H9 (cell line): Measurements from ENCODE around the gene JSRP1. TPM values are rescaled to one million over a fixed set of nuclear protein-coding genes. Genes with fewer than 3 reads are reported as not detected.

Experiments
- DNase-seq: peaks from one replicate; pipeline ENCODE4 v3.0.0-alpha.2; 2017
- H2AFZ ChIP-seq: one replicate; pipeline ENCODE4 v1.6.1; 2013; ENCODE audit warnings: mild to moderate bottlenecking, low read length, control low read depth, moderate library complexity
- H2AK5ac ChIP-seq: 2 replicates; pipeline ENCODE4 v1.6.1; 2013; ENCODE audit warnings: low read length, control low read depth, mixed read lengths; ENCODE audit not compliant: insufficient read length
- H2BK120ac ChIP-seq: one replicate; pipeline ENCODE4 v1.6.1; 2013; ENCODE audit warnings: low read depth, mild to moderate bottlenecking, low read length, control low read depth, inconsistent platforms; ENCODE audit not compliant: poor library complexity, severe bottlenecking
- H2BK12ac ChIP-seq: 2 replicates; pipeline ENCODE4 v1.6.1; 2013; ENCODE audit warnings: low read length, control low read depth, mixed read lengths, low read depth; ENCODE audit not compliant: insufficient read length
- H2BK15ac ChIP-seq: 2 replicates; pipeline ENCODE4 v1.6.1; 2013; ENCODE audit warnings: low read depth, low read length, control low read depth
- H2BK20ac ChIP-seq: one replicate; pipeline ENCODE4 v1.6.1; 2013; ENCODE audit warnings: low read depth, mild to moderate bottlenecking, low read length, control low read depth, inconsistent platforms; ENCODE audit not compliant: poor library complexity, severe bottlenecking
- H2BK5ac ChIP-seq: 2 replicates; pipeline ENCODE4 v1.6.1; 2013; ENCODE audit warnings: low read length, control low read depth, mixed read lengths; ENCODE audit not compliant: insufficient read length
- H3K14ac ChIP-seq: 2 replicates; pipeline ENCODE4 v1.6.1; 2013; ENCODE audit warnings: low read length, control low read depth; ENCODE audit not compliant: insufficient read depth
- H3K18ac ChIP-seq: 2 replicates; pipeline ENCODE4 v1.6.1; 2013; ENCODE audit warnings: low read depth, mild to moderate bottlenecking, mixed read lengths, low read length, control low read depth; ENCODE audit not compliant: insufficient read length
- H3K23ac ChIP-seq: 2 replicates; pipeline ENCODE4 v1.6.1; 2013; ENCODE audit warnings: low read length, control low read depth, mixed read lengths, low read depth; ENCODE audit not compliant: insufficient read length
- H3K23me2 ChIP-seq: 2 replicates; pipeline ENCODE4 v1.6.1; 2013; ENCODE audit warnings: low read depth, mild to moderate bottlenecking, mixed read lengths, low read length, control low read depth; ENCODE audit not compliant: insufficient read length, poor library complexity, severe bottlenecking
- H3K27ac ChIP-seq: 2 replicates; pipeline ENCODE4 v1.5.1; 2013; ENCODE audit warnings: low read length, control low read depth, mixed read lengths, low read depth; ENCODE audit not compliant: insufficient read length
- H3K27me3 ChIP-seq: 2 replicates; pipeline ENCODE4 v1.6.1; 2013; ENCODE audit warnings: low read length, control low read depth, inconsistent platforms; ENCODE audit not compliant: insufficient read depth
- H3K4ac ChIP-seq: 2 replicates; pipeline ENCODE4 v1.6.1; 2013; ENCODE audit warnings: low read depth, mild to moderate bottlenecking, control low read depth, inconsistent platforms, low read length, moderate library complexity
- H3K4me1 ChIP-seq: 2 replicates; pipeline ENCODE4 v1.6.1; 2013; ENCODE audit warnings: low read length, control low read depth, inconsistent platforms; ENCODE audit not compliant: insufficient read depth
- H3K4me2 ChIP-seq: 2 replicates; pipeline ENCODE4 v1.6.1; 2013; ENCODE audit warnings: low read length, control low read depth, mixed read lengths; ENCODE audit not compliant: insufficient read length, insufficient read depth
- H3K56ac ChIP-seq: 2 replicates; pipeline ENCODE4 v1.6.1; 2013; ENCODE audit warnings: low read depth, mild to moderate bottlenecking, mixed read lengths, low read length, control low read depth; ENCODE audit not compliant: insufficient read length
- H3K79me1 ChIP-seq: 2 replicates; pipeline ENCODE4 v1.6.1; 2013; ENCODE audit warnings: low read depth, mild to moderate bottlenecking, moderate library complexity, low read length, control low read depth, inconsistent platforms; ENCODE audit not compliant: insufficient read depth, poor library complexity, severe bottlenecking
- H3K79me2 ChIP-seq: 2 replicates; pipeline ENCODE4 v1.6.1; 2013; ENCODE audit warnings: low read length, control low read depth, inconsistent platforms; ENCODE audit not compliant: insufficient read depth
- H3K9ac ChIP-seq: 2 replicates; pipeline ENCODE4 v1.6.1; 2013; ENCODE audit warnings: low read length, control low read depth, mixed read lengths; ENCODE audit not compliant: insufficient read length; ENCODE audit errors: extremely low read depth
- H3K9me3 ChIP-seq: one replicate; pipeline ENCODE4 v1.6.1; 2013; ENCODE audit warnings: low read depth, low read length, inconsistent platforms; ENCODE audit not compliant: control insufficient read depth
- H3T11ph ChIP-seq: one replicate; pipeline ENCODE4 v1.6.1; 2013; ENCODE audit warnings: mild to moderate bottlenecking, low read length, control low read depth, inconsistent platforms
- H4K20me1 ChIP-seq: one replicate; pipeline ENCODE4 v1.6.1; 2013; ENCODE audit not compliant: control insufficient read depth, insufficient read length, insufficient read depth
- H4K5ac ChIP-seq: 2 replicates; pipeline ENCODE4 v1.6.1; 2013; ENCODE audit warnings: low read depth, mild to moderate bottlenecking, mixed read lengths, low read length, control low read depth; ENCODE audit not compliant: insufficient read length
- H4K8ac ChIP-seq: replicated peaks from 2 replicates; pipeline ENCODE4 v1.6.1; 2013; ENCODE audit warnings: low read length, control low read depth, mixed read lengths, low read depth; ENCODE audit not compliant: insufficient read length
- H4K91ac ChIP-seq: 2 replicates; pipeline ENCODE4 v1.6.1; 2013; ENCODE audit warnings: low read depth, mild to moderate bottlenecking, moderate library complexity, mixed read lengths, low read length, control low read depth; ENCODE audit not compliant: insufficient read length
- H3K27ac Mint-ChIP-seq, 3 experiments: 2 replicates in 2 of 3; 3 replicates in 1 of 3; pipeline ENCODE4 v1.8.0; 2020 to 2021; ENCODE audit warnings: mixed read lengths in 3 of 3, mild to moderate bottlenecking in 1 of 3, moderate library complexity in 1 of 3
- H3K27me3 Mint-ChIP-seq: 2 replicates; pipeline ENCODE4 v1.8.0; 2021; ENCODE audit warnings: low read depth, mild to moderate bottlenecking, moderate library complexity, mixed read lengths
- H3K36me3 Mint-ChIP-seq, 3 experiments: 2 replicates in 2 of 3; 3 replicates in 1 of 3; pipeline ENCODE4 v1.8.0; 2020 to 2021; ENCODE audit warnings: low read depth in 3 of 3, mixed read lengths in 3 of 3; ENCODE audit not compliant: insufficient read depth in 1 of 3
- H3K4me1 Mint-ChIP-seq, 2 experiments: 2 replicates each; pipeline ENCODE4 v1.8.0; 2020; ENCODE audit warnings: mixed read lengths in 2 of 2
- H3K4me3 Mint-ChIP-seq, 2 experiments: 2 replicates in 1 of 2; 3 replicates in 1 of 2; pipeline ENCODE4 v1.8.0; 2020 to 2021; ENCODE audit warnings: mild to moderate bottlenecking in 2 of 2, mixed read lengths in 2 of 2, moderate library complexity in 1 of 2
- H3K9me3 Mint-ChIP-seq, 2 experiments: 2 replicates in 1 of 2; 3 replicates in 1 of 2; pipeline ENCODE4 v1.8.0; 2020; ENCODE audit warnings: mild to moderate bottlenecking in 2 of 2, mixed read lengths in 2 of 2, moderate library complexity in 1 of 2
- WGBS: extraction: QIAGEN DNeasy Blood & Tissue Kit; methylation state at CpG from one replicate; pipeline ENCODE4 v1.1.7; 2013; ENCODE audit warnings: missing lambda C conversion rate, low lambda C conversion rate, mixed read lengths; ENCODE audit not compliant: insufficient read length; ENCODE audit errors: extremely low coverage; 5-methylcytosine and 5-hydroxymethylcytosine counted together
- total RNA-seq: library from RNA; stranded (reverse); gene quantifications from 2 replicates; pipeline ENCODE4 v1.2.1, GENCODE V29; 2021
- TF ChIP-seq, protein P1 (sequence below): fragments of 200-600 bp; sonication (generic); conservative IDR thresholded peaks from 3 replicates; pipeline ENCODE4 v1.8.0; 2021; ENCODE audit warnings: antibody characterized with exemption, mild to moderate bottlenecking

JSRP1 gene
- total RNA-seq, 1 experiment from 2014 or later, result 0.90 TPM

DNA sequence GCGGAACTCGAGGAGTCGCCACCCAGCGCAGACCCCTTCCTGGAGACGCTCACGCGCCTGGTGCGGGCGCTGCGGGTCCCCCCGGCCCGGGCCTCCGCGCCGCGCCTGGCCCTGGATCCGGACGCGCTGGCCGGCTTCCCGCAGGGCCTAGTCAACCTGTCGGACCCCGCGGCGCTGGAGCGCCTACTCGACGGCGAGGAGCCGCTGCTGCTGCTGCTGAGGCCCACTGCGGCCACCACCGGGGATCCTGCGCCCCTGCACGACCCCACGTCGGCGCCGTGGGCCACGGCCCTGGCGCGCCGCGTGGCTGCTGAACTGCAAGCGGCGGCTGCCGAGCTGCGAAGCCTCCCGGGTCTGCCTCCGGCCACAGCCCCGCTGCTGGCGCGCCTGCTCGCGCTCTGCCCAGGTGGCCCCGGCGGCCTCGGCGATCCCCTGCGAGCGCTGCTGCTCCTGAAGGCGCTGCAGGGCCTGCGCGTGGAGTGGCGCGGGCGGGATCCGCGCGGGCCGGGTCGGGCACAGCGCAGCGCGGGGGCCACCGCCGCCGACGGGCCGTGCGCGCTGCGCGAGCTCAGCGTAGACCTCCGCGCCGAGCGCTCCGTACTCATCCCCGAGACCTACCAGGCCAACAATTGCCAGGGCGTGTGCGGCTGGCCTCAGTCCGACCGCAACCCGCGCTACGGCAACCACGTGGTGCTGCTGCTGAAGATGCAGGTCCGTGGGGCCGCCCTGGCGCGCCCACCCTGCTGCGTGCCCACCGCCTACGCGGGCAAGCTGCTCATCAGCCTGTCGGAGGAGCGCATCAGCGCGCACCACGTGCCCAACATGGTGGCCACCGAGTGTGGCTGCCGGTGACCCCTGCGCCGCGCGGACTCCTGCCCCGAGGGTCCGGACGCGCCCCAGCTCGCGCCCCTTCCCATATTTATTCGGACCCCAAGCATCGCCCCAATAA, 4.8 kb downstream of the JSRP1 start:
- TF ChIP-seq, protein P1, sequence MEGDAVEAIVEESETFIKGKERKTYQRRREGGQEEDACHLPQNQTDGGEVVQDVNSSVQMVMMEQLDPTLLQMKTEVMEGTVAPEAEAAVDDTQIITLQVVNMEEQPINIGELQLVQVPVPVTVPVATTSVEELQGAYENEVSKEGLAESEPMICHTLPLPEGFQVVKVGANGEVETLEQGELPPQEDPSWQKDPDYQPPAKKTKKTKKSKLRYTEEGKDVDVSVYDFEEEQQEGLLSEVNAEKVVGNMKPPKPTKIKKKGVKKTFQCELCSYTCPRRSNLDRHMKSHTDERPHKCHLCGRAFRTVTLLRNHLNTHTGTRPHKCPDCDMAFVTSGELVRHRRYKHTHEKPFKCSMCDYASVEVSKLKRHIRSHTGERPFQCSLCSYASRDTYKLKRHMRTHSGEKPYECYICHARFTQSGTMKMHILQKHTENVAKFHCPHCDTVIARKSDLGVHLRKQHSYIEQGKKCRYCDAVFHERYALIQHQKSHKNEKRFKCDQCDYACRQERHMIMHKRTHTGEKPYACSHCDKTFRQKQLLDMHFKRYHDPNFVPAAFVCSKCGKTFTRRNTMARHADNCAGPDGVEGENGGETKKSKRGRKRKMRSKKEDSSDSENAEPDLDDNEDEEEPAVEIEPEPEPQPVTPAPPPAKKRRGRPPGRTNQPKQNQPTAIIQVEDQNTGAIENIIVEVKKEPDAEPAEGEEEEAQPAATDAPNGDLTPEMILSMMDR, result no peak
- Histone ChIP-seq H4K8ac (no peak overlapping the region), H3K9me3 (no peaks in the 10 kb centered on the region), H3K14ac (no peak overlapping the region; the same call in 1 of the 2 replicates), H3K27me3 (no peaks in the 10 kb centered on the region; the same call in 1 of the 2 replicates), H2BK120ac (no peak overlapping the region), H3K4me2 (no peak overlapping the region), H3K23me2 (peaks cover 10% of the 10 kb centered on the region), H3T11ph (no peak overlapping the region), H4K5ac (no peak overlapping the region), H3K18ac (no peak overlapping the region), H2BK20ac (no peak overlapping the region), H4K20me1 (no peaks in the 10 kb centered on the region), H3K9ac (no peak overlapping the region), H3K56ac (no peak overlapping the region), H3K79me2 (no peaks in the 10 kb centered on the region), H3K27ac (no peak overlapping the region), H2AK5ac (no peak overlapping the region), H4K91ac (no peak overlapping the region), H3K4me1 (no peaks in the 10 kb centered on the region), H3K79me1 (no peaks in the 10 kb centered on the region), H2BK12ac (no peak overlapping the region), H2AFZ (no peak overlapping the region), H3K23ac (no peak overlapping the region), H2BK15ac (no peak overlapping the region), H3K4ac (no peak overlapping the region), H2BK5ac (no peak overlapping the region)
- Mint-ChIP-seq H3K4me1 (peaks cover 4% of the 10 kb centered on the region in 2 experiments), H3K4me3 (no peak overlapping the region), H3K27me3 (peaks cover 11% of the 10 kb centered on the region), H3K36me3 (peaks cover 0 to 10% (median 0%) of the 10 kb centered on the region in 3 experiments; a peak in 3 of 7 replicates), H3K9me3 (no peaks in the 10 kb centered on the region), H3K27ac (no peak overlapping the region)
- DNase-seq, result no peak
- WGBS, result no CpG with 5 or more reads among the region's 125 CpGs
